NOMO-1 treated with DMSO at 0.1 percent for 48 hours (cell line): ENCODE data around the gene UBTF.

Experiments used
- DNase-seq: peaks from one replicate; lab custom pipeline; 2025; ENCODE audit not compliant: unreplicated experiment; lab: John Stamatoyannopoulos, UW

The UBTF gene

DNA sequence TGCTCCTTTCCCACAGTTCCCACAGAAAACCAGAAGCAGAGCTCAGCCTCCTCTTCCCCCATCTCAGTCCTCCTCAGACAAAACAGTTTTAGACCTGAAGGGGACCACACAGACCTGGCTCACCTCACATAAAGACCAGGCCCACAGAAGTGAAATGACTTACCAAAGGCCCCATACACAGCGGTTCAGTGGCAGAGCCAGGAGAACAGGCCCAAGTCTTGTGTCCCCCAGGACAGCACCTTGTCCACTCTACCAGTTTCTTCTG is 5.3 kb downstream of the UBTF start:
- no peak for DNase-seq

GRCh38 chr17:44213403-44214229 is 5.9 kb downstream of the UBTF start:
- DNase-seq = no peak

DNA sequence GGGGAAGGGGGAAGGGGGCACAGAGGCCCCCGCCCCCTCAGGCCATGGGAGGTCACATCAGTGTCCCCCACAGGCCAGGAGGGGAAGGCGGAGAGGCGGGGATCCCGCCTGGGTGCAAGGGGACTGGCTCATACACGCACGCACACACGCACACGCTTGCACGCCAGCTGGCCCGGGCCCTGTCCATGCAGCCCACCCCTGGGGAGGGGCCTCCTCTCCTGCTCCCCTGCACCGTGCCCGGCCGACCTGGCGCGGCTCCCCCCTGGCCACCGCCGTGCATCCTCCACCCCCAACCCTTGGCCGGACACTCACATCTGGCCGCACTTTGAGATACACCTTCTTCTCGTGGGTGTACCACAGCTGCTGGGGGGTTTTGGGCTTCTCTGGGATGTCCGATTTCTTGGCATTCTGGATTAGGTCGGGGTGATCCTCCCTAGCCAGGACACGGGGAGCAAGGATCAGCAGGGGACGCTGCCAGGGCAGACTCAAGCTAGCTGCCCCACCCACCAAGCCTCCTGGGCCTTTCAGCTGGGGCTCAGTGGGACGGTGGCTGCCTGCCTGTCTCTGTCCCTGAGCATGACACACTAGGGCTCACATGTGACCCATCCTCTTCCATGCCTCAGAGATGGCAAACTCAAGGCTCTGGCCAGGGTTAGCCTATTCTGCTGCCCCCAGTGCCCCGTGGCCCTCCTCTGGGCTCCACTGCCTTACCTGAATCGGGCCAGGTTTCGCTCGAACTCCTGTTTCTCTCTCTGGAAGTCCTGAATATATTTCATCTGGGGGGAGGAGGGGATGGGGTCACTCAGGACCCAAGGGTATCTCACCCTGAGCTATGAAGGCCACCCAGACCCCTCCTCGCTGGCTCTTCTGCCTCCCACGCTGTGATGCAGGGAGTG is 6.7 kb downstream of the UBTF start:
- no peak for DNase-seq

DNA sequence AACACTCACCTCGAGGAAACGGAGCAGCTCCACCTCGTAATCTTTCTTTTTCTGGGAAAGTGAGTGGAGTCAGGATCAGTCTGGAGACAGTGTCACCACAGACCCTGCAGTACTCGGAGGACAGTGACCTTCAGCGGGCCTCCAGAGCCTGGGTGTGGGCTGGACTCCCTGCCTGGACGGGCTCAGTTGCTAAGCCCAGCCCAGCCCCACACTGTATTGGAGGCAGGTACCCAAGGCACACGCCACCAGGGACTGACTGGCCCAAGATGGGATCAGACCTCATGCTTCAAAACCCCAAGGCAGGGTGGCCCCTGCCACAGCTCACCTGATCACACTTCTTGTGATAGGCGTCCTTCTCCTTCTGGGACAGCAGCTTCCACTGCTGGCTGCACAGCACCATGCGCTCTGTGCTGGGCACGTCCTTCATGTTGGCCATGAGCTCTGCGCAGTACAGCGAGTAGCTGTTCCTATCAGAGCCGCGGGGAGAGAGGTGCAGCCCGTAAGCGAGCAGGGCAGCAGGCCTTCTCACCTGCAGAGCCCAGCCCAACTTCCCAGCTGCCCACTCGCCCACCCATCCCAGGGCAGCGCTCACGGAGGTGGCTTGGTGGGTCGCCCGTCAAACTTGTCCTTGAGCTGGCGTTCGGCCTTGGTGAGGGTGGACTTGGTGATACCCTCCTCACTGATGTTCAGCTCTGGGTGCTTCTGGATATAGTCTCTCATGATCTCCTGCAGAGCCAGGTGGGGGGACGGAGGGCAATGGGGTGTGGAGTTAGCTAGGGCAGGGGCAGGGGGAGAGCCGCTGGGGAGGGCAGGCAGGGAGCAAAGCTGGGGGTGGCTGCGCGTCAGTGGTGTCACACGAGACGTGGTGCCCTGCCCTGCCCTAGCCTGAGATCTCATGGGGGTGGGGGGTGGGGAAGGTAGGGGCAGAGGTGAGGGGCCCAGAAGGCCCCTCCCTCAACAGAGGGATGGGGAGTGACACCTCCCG is 7.9 kb downstream of the UBTF start:
- DNase-seq = no peak

DNA sequence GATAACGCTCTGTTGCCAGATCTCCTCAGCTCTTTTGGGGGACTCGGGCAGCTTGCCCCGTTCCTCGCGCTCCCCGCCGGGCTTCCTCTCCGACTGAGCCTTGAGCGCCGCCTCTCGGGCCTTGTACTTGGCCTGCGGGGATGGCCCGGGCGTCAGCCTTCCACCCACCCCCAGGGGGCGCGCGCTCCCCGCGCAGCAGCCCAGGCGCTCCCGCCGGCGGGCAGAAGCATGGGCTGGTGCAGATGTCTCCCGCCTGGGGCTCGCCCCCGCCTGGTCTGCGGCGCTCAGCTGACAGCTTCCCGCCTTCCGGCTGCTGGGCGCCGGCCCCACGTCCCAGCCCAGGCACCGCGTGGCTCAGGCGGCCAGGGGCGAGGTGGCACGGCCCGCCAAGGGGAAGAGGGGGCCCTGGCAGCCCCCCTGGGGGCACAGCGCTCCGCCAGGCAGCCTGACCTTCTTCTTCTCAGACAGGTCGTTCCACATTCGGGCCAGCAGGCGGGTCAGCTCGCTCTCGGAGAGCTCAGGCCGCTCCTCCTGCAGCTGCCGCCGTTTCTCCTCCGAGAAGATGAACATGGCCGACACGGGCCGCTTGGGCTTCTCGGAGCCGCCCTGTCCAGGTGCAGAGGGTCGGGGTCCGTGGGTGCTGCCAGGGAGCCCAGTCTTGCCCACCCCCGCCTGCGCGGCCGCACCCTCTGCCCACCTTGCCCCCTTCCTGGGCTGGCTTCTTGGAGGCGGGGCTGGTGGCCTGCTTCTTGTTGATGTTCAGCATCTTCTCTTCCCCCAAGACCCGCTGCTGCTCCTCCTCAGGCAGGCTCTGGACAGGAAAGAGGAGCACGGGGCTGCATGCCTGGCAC is 8.9 kb downstream of the UBTF start:
- peak; percentile 89 for DNase-seq

GRCh38 chr17:44209786-44210341 is 9.6 kb downstream of the UBTF start:
- DNase-seq = no peak

GRCh38 chr17:44207743-44208142 is 11.7 kb downstream of the UBTF start:
- no peak for DNase-seq

GRCh38 chr17:44207319-44207718 is 12.2 kb downstream of the UBTF start:
- no peak for DNase-seq

DNA sequence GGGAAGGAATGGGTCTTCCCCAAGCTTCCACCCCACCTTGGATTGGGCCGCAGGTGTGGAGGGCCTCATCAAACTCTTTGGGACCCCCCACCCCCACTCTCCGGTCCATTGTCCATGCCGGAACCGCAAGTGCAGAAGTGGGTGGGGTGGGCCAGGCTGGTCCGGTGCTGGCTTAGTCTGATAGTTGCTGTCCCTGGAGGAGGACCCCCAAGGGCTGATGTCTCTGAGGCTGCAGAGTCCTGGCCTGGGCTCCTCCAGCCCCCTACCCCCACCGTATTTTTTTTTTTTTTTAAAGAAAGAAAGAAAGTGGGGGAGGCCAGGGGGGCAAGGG is 12.7 kb downstream of the UBTF start:
- DNase-seq = no peak

DNA sequence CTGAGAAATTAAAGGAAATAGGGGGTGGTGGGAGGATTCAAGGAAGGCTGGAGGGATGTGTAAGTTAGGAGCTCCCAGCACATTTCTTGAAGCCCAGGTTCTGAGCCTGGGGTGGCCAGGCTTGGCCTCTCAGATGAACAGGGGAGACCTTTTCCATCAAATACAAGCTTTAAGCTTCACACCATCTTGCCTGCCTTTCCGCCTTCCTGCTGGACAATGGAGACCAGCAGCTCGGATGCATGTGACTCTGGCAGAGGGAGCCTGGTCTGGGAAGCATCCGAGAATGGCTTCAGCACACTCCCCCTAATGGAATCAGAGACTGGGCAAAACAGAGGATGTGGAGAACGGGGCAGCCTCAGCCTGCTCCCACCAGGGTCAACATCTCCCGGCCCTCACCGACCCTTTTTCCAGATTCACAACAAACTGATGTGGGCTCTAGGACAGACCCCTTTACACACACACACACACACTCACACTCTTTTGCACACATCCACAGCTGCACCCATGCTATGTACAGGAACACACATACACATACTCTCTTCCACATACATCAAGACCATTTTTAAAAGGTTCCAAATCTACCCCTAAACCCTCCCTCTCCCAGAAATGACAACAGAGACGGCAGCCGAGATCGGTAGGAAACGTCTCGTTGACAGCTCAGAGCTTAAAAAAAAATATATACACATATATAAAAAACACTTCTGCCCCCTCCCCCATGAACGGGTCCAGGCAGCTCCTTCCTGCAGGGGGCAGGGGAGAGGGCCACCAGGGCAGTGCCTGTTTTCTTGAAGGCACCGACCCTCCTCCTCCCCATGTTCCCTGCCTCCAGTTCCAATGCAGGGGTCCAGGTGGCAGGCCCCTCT is 13.3 kb downstream of the UBTF start:
- DNase-seq = no peak

GRCh38 chr17:44204441-44204882 is 15.0 kb downstream of the UBTF start:
- DNase-seq = no peak

GRCh38 chr17:44203731-44204440 is 15.6 kb downstream of the UBTF start:
- peak; percentile 94 for DNase-seq

GRCh38 chr17:44202756-44203155 is 16.7 kb downstream of the UBTF start:
- no peak for DNase-seq

GRCh38 chr17:44200478-44201155 is 18.9 kb downstream of the UBTF start:
- DNase-seq = no peak

DNA sequence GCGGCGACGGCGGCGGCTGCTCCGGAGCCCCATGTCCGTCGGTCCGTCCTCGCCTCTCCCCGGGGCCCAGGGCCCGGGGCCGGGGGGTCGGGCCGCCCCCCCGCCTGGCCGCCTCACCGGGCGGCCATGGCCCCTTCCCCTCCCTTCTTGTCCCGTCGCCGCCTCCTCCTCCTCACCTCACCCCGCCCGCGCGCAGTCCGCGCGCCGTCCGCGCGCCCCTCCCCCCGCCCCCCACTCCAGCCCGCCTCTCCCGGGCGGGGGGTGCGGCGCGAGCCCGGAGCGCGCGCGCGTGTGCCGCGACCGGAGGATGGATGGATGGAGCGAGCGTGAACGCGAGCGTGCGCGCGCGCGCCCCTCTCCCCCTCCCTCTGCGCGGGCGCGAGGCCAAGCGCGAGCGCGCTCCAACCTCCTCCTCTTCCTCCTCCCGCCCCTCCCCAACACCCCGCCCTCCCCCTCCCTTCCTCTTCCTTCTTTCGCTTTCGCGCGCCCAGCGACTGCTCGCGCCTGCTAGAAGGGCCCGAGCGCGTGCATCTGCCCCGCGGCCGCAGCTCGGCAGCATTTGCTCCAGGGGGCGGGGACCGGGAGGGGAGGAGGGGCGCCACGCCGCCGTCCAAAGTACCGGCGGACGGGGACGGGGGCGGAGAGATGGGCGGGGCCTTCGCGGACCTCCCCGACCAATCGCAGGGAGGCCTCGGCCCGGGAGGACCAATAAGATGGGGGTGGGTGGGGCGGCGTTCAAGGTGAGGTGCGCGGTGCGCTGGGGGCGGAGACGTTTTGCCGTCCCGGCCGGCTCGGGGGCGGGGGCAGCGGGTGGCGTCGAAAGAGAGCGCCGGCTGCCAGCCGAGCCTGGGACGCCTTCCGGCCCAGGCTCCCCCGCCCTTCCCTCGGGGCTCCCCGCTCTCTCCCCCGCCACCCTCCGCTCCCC is 19.7 kb downstream of the UBTF start, which contains the start of gene ATXN7L3:
ATXN7L3 (minus strand) TSS at position 332 of the 925 bp plus-strand sequence. CDS start 1,814 bp downstream, outside the sequence.
- DNase-seq = peak; percentile 99

- peak; percentile 43 for DNase-seq
Measured at GRCh38 chr17:44198721-44199552, 20.5 kb downstream of the UBTF start.
